SK-N-SH (cell line): ENCODE measurements around the gene AHNAK.

ENCODE experiments used
- NFIC ChIP-seq: IDR thresholded peaks from 2 replicates; pipeline ENCODE4 v1.4.0; 2012; ENCODE audit warnings: borderline replicate concordance
- TF ChIP-seq, protein P1 (sequence below): fragments of 200-600 bp; sonication (generic); IDR thresholded peaks from 2 replicates; pipeline ENCODE4 v1.6.1; 2017; ENCODE audit warnings: antibody characterized with exemption, mild to moderate bottlenecking, moderate library complexity

DNA sequence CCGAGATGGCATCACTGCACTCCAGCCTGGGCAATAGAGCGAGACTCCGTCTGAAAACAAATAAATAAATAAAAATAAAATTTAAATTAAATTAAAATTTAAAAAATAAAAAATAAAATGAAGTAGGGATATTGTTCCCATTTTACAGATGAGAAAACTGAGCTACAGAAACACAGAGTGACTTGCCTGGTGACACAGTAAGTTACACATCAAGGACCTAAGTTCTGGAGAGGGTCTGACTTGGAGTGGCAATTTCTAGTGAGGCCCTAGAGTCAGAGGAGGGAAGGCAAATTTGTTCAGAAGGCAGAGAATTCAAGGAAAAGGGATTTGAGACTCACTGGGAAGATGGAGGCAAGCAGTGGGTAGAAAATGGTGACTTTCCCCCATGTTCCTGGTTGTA is 125.7 kb downstream of the AHNAK start:
- TF ChIP-seq, protein P1, sequence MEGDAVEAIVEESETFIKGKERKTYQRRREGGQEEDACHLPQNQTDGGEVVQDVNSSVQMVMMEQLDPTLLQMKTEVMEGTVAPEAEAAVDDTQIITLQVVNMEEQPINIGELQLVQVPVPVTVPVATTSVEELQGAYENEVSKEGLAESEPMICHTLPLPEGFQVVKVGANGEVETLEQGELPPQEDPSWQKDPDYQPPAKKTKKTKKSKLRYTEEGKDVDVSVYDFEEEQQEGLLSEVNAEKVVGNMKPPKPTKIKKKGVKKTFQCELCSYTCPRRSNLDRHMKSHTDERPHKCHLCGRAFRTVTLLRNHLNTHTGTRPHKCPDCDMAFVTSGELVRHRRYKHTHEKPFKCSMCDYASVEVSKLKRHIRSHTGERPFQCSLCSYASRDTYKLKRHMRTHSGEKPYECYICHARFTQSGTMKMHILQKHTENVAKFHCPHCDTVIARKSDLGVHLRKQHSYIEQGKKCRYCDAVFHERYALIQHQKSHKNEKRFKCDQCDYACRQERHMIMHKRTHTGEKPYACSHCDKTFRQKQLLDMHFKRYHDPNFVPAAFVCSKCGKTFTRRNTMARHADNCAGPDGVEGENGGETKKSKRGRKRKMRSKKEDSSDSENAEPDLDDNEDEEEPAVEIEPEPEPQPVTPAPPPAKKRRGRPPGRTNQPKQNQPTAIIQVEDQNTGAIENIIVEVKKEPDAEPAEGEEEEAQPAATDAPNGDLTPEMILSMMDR = no peak
- no peak for TF ChIP-seq NFIC
